Fibroblast of lung (primary cell): ENCODE measurements around the gene NUP160. TPM values are rescaled to one million over a fixed set of nuclear protein-coding genes. Genes with fewer than 3 reads are reported as not detected.

Experiments used
- DNase-seq, 2 donors: peaks; one replicate each; pipeline versions ENCODE4 v3.0.0 to v3.0.0-alpha.2; 2010; ENCODE audit warnings: low read depth in 2 of 2
- H2AFZ ChIP-seq: 2 replicates; pipeline ENCODE4 v1.5.1; 2012; ENCODE audit warnings: low read length, control low read depth, inconsistent platforms
- H3K27ac ChIP-seq: 2 replicates; pipeline ENCODE4 v1.5.1; 2011; ENCODE audit warnings: low read length, control low read depth; ENCODE audit not compliant: insufficient read depth
- H3K27me3 ChIP-seq: 2 replicates; pipeline ENCODE4 v1.5.1; 2011; ENCODE audit warnings: mild to moderate bottlenecking, low read length; ENCODE audit not compliant: control insufficient read depth, insufficient read depth
- H3K36me3 ChIP-seq: 2 replicates; pipeline ENCODE4 v1.5.1; 2011; ENCODE audit warnings: low read length; ENCODE audit not compliant: control insufficient read depth, insufficient read depth
- H3K4me1 ChIP-seq: 2 replicates; pipeline ENCODE4 v1.5.1; 2011; ENCODE audit warnings: low read length; ENCODE audit not compliant: control insufficient read depth, insufficient read depth; ENCODE audit errors: extremely low read depth
- H3K4me2 ChIP-seq: 2 replicates; pipeline ENCODE4 v1.5.1; 2011; ENCODE audit warnings: low read length, control low read depth; ENCODE audit not compliant: insufficient read depth; ENCODE audit errors: extremely low read depth
- H3K4me3 ChIP-seq, 4 experiments: fragments of 200-600 bp in 1 of 4; sonication (generic) in 1 of 4; replicated peaks in 1 of 4; 2 replicates each; pipeline ENCODE4 v1.5.1; 2011 to 2016; ENCODE audit warnings: low read length in 4 of 4, low read depth in 3 of 4, mild to moderate bottlenecking in 3 of 4, control low read depth in 2 of 4, inconsistent platforms in 1 of 4, mixed read lengths in 1 of 4; ENCODE audit not compliant: insufficient read depth in 1 of 4; ENCODE audit errors: control extremely low read depth in 1 of 4
- H3K79me2 ChIP-seq: 2 replicates; pipeline ENCODE4 v1.5.1; 2012; ENCODE audit warnings: mild to moderate bottlenecking, low read length, inconsistent platforms; ENCODE audit not compliant: control insufficient read depth, insufficient read depth
- H3K9ac ChIP-seq: 2 replicates; pipeline ENCODE4 v1.5.1; 2011; ENCODE audit warnings: mild to moderate bottlenecking, low read length, control low read depth; ENCODE audit not compliant: insufficient read depth
- H3K9me3 ChIP-seq: 2 replicates; pipeline ENCODE4 v1.5.1; 2012; ENCODE audit warnings: low read depth, low read length; ENCODE audit not compliant: control insufficient read depth, insufficient read depth
- H4K20me1 ChIP-seq: 2 replicates; pipeline ENCODE4 v1.5.1; 2011; ENCODE audit warnings: low read length; ENCODE audit not compliant: control insufficient read depth, insufficient read depth; ENCODE audit errors: extremely low read depth
- CTCF ChIP-seq, 2 donors: IDR thresholded peaks in 1 of 2; conservative IDR thresholded peaks in 1 of 2; 1 replicate in 1 of 2; 2 replicates in 1 of 2; pipeline ENCODE4 v1.5.1; 2011 to 2012; ENCODE audit warnings: low read length in 2 of 2, control low read depth in 1 of 2, inconsistent platforms in 1 of 2, low read depth in 1 of 2, mild to moderate bottlenecking in 1 of 2
- EZH2 ChIP-seq: IDR thresholded peaks from 2 replicates; pipeline ENCODE4 v1.5.1; 2012; ENCODE audit warnings: low read length, control low read depth, mild to moderate bottlenecking; ENCODE audit errors: missing control alignments
- polyA plus RNA-seq, 2 donors: library from polyadenylated mRNA; depleted of rRNA in 1 of 2; stranded (reverse) in 1 of 2; unstranded in 1 of 2; fragments of >200 nt; gene quantifications; 2 replicates each; pipeline ENCODE4 v1.2.1, GENCODE V29; 2011 to 2012; ENCODE audit warnings: missing spikeins in 1 of 2
- total RNA-seq: library from RNA; depleted of rRNA; stranded (reverse); fragments of >200 nt; gene quantifications from 2 replicates; pipeline ENCODE4 v1.2.1, GENCODE V29; 2014

NUP160 gene
- total and polyA plus RNA-seq, 2 donors (not counting 1 experiment from before 2014, with no cell fraction given) = 25.8 to 25.9 TPM

DNA sequence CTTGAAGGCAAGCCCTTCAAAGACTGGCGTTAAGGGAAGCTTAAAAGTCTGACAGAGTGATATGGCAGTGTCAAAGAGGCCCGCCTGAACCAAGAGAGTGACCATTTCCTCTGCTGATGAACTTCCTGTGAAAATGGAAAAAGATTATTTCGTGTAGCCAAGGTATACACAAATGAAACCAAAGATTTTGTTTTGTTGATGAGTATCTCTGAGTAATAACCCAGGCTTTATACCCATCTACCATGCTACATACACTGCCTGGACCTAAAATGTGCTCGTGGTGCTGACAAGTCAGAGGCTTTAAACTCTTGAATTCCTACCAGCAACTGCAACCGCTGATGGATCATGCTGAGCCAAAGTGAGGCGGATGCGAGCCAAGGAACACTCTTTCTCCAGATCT is 60.0 kb downstream of the NUP160 start:
- no peak overlapping the region for H3K4me2 ChIP-seq
- H3K36me3 ChIP-seq = peaks cover 6% of the 10 kb centered on the region
- H4K20me1 ChIP-seq = no peaks in the 10 kb centered on the region

DNA sequence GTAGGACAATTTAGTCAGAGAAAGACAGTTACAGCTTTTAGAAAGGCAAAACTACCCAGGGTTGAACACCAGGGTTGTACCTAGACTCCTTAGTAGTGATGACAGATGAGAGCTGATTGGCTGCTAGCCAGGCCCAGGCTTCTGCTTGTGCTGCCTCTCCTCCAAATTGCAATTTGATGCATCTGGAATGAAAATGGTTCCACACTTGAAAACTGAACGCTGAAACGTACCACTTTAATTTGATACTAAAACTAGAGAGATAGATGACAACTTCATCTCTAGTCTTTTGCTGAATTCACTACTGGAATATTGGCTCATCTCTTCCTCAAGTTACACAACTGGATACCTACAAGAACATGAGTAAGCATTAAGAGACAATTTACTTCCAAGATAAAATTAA is 61.8 kb downstream of the NUP160 start:
- DNase-seq = peak; percentile 11 to 13
- H3K79me2 ChIP-seq = no peaks in the 10 kb centered on the region

More for the DNA sequence above, 60.0 kb downstream of the NUP160 start:
- Histone ChIP-seq H3K27ac (no peak overlapping the region), H3K79me2 (no peaks in the 10 kb centered on the region), H2AFZ (no peak overlapping the region), H3K4me3 (no peak overlapping the region), H3K9me3 (no peaks in the 10 kb centered on the region), H3K9ac (no peak overlapping the region), H3K4me1 (peaks cover 2% of the 10 kb centered on the region), H3K27me3 (no peaks in the 10 kb centered on the region)
- TF ChIP-seq CTCF (conservative IDR thresholded peaks at IDR 0.05 in 1 of 2, IDR thresholded peaks at IDR 0.05 in 1 of 2; ENCODE audit: low read depth in 1 of 2, low read length in 2 of 2) (no peak), EZH2 (no peak)
- DNase-seq = no peak

GRCh38 chr11:47784785-47785381 is 63.3 kb downstream of the NUP160 start:
- Histone ChIP-seq H4K20me1 (no peaks in the 10 kb centered on the region), H3K79me2 (no peaks in the 10 kb centered on the region), H3K9me3 (no peaks in the 10 kb centered on the region), H3K36me3 (peaks cover 12% of the 10 kb centered on the region), H3K4me2 (no peak overlapping the region), H3K4me1 (no peaks in the 10 kb centered on the region), H2AFZ (no peak overlapping the region), H3K4me3 (no peak overlapping the region), H3K27ac (no peak overlapping the region), H3K27me3 (no peaks in the 10 kb centered on the region), H3K9ac (no peak overlapping the region)
- no peak for DNase-seq
- TF ChIP-seq CTCF (conservative IDR thresholded peaks at IDR 0.05 in 1 of 2, IDR thresholded peaks at IDR 0.05 in 1 of 2; ENCODE audit: low read depth in 1 of 2, low read length in 2 of 2) (no peak), EZH2 (no peak)

More for the DNA sequence above, 61.8 kb downstream of the NUP160 start:
- H4K20me1 ChIP-seq = no peaks in the 10 kb centered on the region
- no peaks in the 10 kb centered on the region for H3K27me3 ChIP-seq
- H3K36me3 ChIP-seq = peaks cover 10% of the 10 kb centered on the region
- H3K9ac ChIP-seq = no peak overlapping the region
- H3K4me2 ChIP-seq = no peak overlapping the region
- no peak overlapping the region for H2AFZ ChIP-seq
- H3K4me3 ChIP-seq = no peak overlapping the region
- no peak overlapping the region for H3K27ac ChIP-seq
- H3K9me3 ChIP-seq = no peaks in the 10 kb centered on the region
- no peak for TF ChIP-seq EZH2
- no peak for TF ChIP-seq CTCF (conservative IDR thresholded peaks at IDR 0.05 in 1 of 2, IDR thresholded peaks at IDR 0.05 in 1 of 2; ENCODE audit: low read depth in 1 of 2, low read length in 2 of 2)
- no peaks in the 10 kb centered on the region for H3K4me1 ChIP-seq
